Measurements from ENCODE around the gene SLC24A4. TPM values are rescaled to one million over a fixed set of nuclear protein-coding genes. Genes with fewer than 3 reads are reported as not detected.

The SLC24A4 gene
- total RNA-seq, 1 donor from 2014 or later, result 1.5 TPM

- Histone ChIP-seq H3K36me3 (no peaks in the 10 kb centered on the region), H3K27me3 (no peaks in the 10 kb centered on the region), H3K27ac (no peak overlapping the region), H3K4me3 (no peak overlapping the region), H3K9me3 (no peaks in the 10 kb centered on the region), H3K4me1 (no peaks in the 10 kb centered on the region)
- TF ChIP-seq CTCF (IDR thresholded peaks at IDR 0.05) (no peak), POLR2AphosphoS5 (IDR thresholded peaks at IDR 0.05; ENCODE audit: insufficient read depth in 1 of 2, low read depth in 1 of 2) (no peak), POLR2A (IDR thresholded peaks at IDR 0.05) (no peak)
- DNase-seq (ENCODE audit: extremely low spot score in 2 of 2), result no peak
- intact Hi-C loops (cut with DNase I), result no loop called here
These were observed 16.5 kb downstream of the SLC24A4 start for GRCh38 chr14:92339426-92339825.

GRCh38 chr14:92340071-92340470 is 17.1 kb downstream of the SLC24A4 start:
- Histone ChIP-seq H3K9me3 (no peaks in the 10 kb centered on the region), H3K4me1 (no peaks in the 10 kb centered on the region), H3K4me3 (no peak overlapping the region), H3K27ac (no peak overlapping the region), H3K27me3 (no peaks in the 10 kb centered on the region), H3K36me3 (no peaks in the 10 kb centered on the region)
- DNase-seq (ENCODE audit: extremely low spot score in 2 of 2), result no peak
- intact Hi-C loops (cut with DNase I), result no loop called here
- TF ChIP-seq CTCF (IDR thresholded peaks at IDR 0.05), result no peak

- Histone ChIP-seq H3K27ac (no peak overlapping the region), H3K36me3 (no peaks in the 10 kb centered on the region), H3K9me3 (no peaks in the 10 kb centered on the region), H3K27me3 (no peaks in the 10 kb centered on the region), H3K4me1 (no peaks in the 10 kb centered on the region), H3K4me3 (no peak overlapping the region)
- no peak for DNase-seq (ENCODE audit: extremely low spot score in 2 of 2)
- no peak for TF ChIP-seq POLR2AphosphoS5 (IDR thresholded peaks at IDR 0.05; ENCODE audit: insufficient read depth in 1 of 2, low read depth in 1 of 2)
- TF ChIP-seq POLR2A (IDR thresholded peaks at IDR 0.05), result no peak
- TF ChIP-seq CTCF (IDR thresholded peaks at IDR 0.05), result no peak
- intact Hi-C loops (cut with DNase I), result no loop called here
These were observed 18.0 kb downstream of the SLC24A4 start for GRCh38 chr14:92340931-92341330.

GRCh38 chr14:92341791-92342190 is 18.8 kb downstream of the SLC24A4 start:
- no peak for TF ChIP-seq POLR2A (IDR thresholded peaks at IDR 0.05)
- no peak for TF ChIP-seq CTCF (IDR thresholded peaks at IDR 0.05)
- TF ChIP-seq POLR2AphosphoS5 (IDR thresholded peaks at IDR 0.05; ENCODE audit: insufficient read depth in 1 of 2, low read depth in 1 of 2), result no peak
- Histone ChIP-seq H3K27me3 (no peaks in the 10 kb centered on the region), H3K9me3 (no peaks in the 10 kb centered on the region), H3K36me3 (no peaks in the 10 kb centered on the region), H3K27ac (no peak overlapping the region), H3K4me1 (no peaks in the 10 kb centered on the region), H3K4me3 (no peak overlapping the region)
- intact Hi-C loops (cut with DNase I), result no loop called here
- DNase-seq (ENCODE audit: extremely low spot score in 2 of 2), result no peak

DNA sequence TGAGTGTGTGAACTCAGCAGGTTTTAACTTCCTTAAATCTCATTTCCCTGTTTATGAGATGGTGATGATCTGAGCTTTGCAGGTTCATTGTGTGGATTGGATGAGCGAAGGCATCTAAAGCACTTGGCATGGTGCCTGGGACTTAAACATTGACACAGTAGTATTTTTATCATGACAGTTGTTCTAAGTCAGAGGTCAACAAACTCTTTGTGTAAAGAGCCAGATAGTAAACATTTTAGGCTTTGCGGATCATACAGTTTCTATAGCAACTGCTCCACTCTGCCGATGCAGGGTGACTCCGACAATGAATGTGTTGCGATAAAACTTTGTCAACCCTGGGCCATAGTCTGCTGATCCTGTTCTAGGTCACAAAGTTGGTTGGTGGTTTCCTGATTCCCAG is 25.2 kb downstream of the SLC24A4 start:
- TF ChIP-seq POLR2A (IDR thresholded peaks at IDR 0.05) (no peak), CTCF (IDR thresholded peaks at IDR 0.05) (no peak), POLR2AphosphoS5 (IDR thresholded peaks at IDR 0.05; ENCODE audit: insufficient read depth in 1 of 2, low read depth in 1 of 2) (no peak)
- H3K4me3 ChIP-seq, result no peak overlapping the region
- no peaks in the 10 kb centered on the region for H3K4me1 ChIP-seq
- H3K27ac ChIP-seq, result no peak overlapping the region
- H3K27me3 ChIP-seq, result no peaks in the 10 kb centered on the region
- no peaks in the 10 kb centered on the region for H3K9me3 ChIP-seq
- no peak for DNase-seq (ENCODE audit: extremely low spot score in 2 of 2)
- H3K36me3 ChIP-seq, result no peaks in the 10 kb centered on the region
- intact Hi-C loops (cut with DNase I), result no loop called here

Data from vagina (tissue), 2 donors.